ENCODE measurements around the gene RAF1.

Gene RAF1

DNA sequence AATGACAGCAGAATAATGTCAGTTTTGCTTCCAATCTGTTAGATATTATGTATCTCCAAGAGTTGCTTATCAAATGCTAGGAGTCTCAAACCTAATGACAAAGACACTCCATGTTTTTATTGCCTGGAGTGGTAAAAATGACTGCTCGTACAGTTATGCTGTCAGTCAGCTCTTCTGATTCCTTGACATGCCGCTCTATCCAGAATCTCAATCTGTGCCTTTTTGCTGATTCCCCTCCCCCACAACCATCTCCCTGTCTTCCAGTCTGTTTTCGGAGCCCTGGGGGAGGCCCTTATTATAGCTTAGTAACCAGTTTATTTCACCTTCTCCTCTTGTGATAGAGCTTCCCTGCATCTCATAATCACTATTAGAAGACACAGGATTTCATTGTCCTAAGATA, 104.4 kb downstream of the RAF1 start:
- DNase-seq (ENCODE audit: extremely low read depth, insufficient read length): no peak
- Histone ChIP-seq H3K27me3 (replicated peaks; ENCODE audit: control insufficient read depth, insufficient read depth, low read length) (no peaks in the 10 kb centered on the region), H3K36me3 (ENCODE audit: control insufficient read depth, insufficient read depth, low read length) (no peaks in the 10 kb centered on the region), H3K4me3 (replicated peaks; ENCODE audit: low read depth, low read length) (no peak overlapping the region)
- TF ChIP-seq, protein P1, sequence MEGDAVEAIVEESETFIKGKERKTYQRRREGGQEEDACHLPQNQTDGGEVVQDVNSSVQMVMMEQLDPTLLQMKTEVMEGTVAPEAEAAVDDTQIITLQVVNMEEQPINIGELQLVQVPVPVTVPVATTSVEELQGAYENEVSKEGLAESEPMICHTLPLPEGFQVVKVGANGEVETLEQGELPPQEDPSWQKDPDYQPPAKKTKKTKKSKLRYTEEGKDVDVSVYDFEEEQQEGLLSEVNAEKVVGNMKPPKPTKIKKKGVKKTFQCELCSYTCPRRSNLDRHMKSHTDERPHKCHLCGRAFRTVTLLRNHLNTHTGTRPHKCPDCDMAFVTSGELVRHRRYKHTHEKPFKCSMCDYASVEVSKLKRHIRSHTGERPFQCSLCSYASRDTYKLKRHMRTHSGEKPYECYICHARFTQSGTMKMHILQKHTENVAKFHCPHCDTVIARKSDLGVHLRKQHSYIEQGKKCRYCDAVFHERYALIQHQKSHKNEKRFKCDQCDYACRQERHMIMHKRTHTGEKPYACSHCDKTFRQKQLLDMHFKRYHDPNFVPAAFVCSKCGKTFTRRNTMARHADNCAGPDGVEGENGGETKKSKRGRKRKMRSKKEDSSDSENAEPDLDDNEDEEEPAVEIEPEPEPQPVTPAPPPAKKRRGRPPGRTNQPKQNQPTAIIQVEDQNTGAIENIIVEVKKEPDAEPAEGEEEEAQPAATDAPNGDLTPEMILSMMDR (IDR thresholded peaks at IDR 0.05; ENCODE audit: insufficient read depth, low read length, poor library complexity, severe bottlenecking): no peak

DNA sequence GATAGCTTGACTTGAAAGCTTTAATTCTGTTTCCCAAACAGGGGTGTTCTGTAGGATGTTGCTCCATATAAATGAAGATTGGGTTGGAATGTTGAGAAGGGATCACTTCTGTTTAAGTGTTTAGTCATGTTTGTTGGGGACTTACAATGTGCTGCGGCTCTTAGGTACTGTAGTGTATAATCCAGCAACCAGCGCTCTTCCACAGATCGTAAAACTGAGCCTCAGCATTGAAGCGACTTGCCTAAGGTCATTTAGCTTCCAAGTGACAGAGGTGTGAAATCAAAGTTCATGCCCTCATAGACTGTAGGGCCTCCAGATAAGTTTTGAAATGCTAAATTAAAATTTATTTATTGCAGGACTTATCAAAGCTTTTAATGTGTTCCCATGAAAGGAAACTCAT, 105.2 kb downstream of the RAF1 start:
- TF ChIP-seq, protein P1 (IDR thresholded peaks at IDR 0.05; ENCODE audit: insufficient read depth, low read length, poor library complexity, severe bottlenecking): no peak
- H3K4me3 ChIP-seq (replicated peaks; ENCODE audit: low read depth, low read length): peak overlapping the region; percentile 92
- no peaks in the 10 kb centered on the region for H3K27me3 ChIP-seq (replicated peaks; ENCODE audit: control insufficient read depth, insufficient read depth, low read length)
- no peaks in the 10 kb centered on the region for H3K36me3 ChIP-seq (ENCODE audit: control insufficient read depth, insufficient read depth, low read length)
- DNase-seq (ENCODE audit: extremely low read depth, insufficient read length): no peak

DNA sequence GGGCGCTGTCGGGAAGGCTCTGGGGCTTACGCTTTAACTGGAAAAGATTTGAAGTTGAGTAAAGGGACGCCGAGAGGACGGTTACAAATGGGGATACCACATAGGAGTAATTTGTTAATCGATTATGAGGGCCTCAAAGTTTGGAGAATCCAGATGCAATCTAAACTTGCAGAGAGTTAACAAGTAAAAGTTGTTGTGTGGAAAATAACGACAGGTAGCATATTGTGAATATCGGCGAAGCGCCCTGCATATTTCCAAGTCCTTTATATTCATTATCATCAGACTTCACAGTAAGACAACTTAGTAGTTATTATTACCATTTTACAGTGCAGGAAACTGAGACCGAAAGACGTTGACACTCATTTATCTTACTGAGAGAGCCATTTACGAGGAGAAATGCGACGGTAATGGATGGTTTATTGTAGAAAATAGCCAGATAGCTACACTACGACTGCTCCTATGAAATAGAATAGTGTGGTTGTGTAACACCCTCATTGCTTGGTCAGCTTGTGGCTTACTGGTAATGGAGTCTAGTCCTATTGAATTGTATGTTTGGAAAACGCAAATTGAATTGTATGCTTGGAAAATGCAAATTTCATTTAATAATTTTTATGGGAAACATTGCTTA, 106.3 kb downstream of the RAF1 start:
- TF ChIP-seq, protein P1 (IDR thresholded peaks at IDR 0.05; ENCODE audit: insufficient read depth, low read length, poor library complexity, severe bottlenecking): no peak
- Histone ChIP-seq H3K4me3 (replicated peaks; ENCODE audit: low read depth, low read length) (peak overlapping the region; percentile 92), H3K27me3 (replicated peaks; ENCODE audit: control insufficient read depth, insufficient read depth, low read length) (no peaks in the 10 kb centered on the region), H3K36me3 (ENCODE audit: control insufficient read depth, insufficient read depth, low read length) (no peaks in the 10 kb centered on the region)
- DNase-seq (ENCODE audit: extremely low read depth, insufficient read length): no peak

DNA sequence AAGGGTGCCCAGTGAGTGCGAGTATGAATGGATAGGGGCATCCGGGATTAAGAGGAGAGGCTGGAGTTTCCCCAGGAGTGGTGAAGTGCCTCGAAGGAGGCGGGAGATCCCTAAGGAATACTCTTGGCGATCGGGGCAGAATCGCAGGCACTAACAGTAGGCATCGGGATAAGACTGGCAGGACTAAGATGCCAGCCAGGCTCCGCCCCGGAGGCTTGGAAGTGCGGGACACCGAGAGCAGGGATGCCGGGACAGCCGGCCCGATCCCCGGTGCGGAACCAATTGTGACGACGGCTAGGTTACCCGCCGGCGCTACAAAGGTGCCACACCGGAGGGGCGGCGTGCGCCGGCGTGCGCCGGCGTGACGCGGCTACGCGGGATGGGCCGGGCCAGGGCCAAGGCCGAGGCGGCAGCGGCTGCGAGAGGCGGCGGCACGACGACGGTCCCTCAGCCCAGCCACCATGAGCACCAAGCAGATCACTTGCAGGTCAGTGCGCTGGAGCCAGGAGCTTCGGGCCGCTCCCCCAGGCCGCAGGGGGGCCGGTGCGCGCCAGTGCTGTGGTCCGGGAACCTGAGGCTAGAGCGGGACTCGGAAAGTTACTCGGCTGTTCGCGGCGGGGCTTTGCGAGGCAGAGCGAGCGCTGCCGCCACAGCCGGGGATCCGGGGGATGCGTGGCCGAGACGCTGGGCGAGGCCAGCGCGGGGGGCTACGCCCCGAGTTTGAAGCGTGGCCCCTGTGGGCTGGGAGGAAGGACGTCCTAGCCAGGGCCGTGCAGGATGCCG, 107.0 kb downstream of the RAF1 start, which contains the start of gene MKRN2:
Gene MKRN2, plus strand, starts transcription at position 398 of the 783 bp plus-strand sequence. Its CDS starts 64 bp downstream, at position 462.
- TF ChIP-seq, protein P1 (IDR thresholded peaks at IDR 0.05; ENCODE audit: insufficient read depth, low read length, poor library complexity, severe bottlenecking): no peak
- no peaks in the 10 kb centered on the region for H3K36me3 ChIP-seq (ENCODE audit: control insufficient read depth, insufficient read depth, low read length)
- no peaks in the 10 kb centered on the region for H3K27me3 ChIP-seq (replicated peaks; ENCODE audit: control insufficient read depth, insufficient read depth, low read length)
- peak within 1 kb of the TSS; percentile 92 for H3K4me3 ChIP-seq (replicated peaks; ENCODE audit: low read depth, low read length)
- DNase-seq (ENCODE audit: extremely low read depth, insufficient read length): peak; percentile 93

DNA sequence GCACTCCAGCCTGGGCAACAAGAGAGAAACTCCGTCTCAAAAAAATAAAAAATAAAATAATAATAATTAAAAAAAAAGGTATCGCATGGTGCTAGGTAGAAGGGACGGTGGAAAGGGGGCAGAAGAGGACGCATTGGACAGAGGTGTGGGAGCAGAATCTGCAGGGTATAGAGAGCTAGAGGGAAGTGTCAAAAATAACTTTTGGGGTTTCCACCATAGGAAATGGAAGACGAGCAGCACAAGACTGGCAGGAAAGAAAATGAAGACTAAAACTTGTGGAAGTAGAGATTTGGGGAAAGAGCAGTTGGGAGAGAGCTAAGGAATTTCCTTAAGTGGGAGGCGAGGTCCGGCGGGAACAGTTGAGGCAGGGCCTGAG, 107.6 kb downstream of the RAF1 start:
- Histone ChIP-seq H3K4me3 (replicated peaks; ENCODE audit: low read depth, low read length) (peak overlapping the region; percentile 92), H3K36me3 (ENCODE audit: control insufficient read depth, insufficient read depth, low read length) (no peaks in the 10 kb centered on the region), H3K27me3 (replicated peaks; ENCODE audit: control insufficient read depth, insufficient read depth, low read length) (no peaks in the 10 kb centered on the region)
- TF ChIP-seq, protein P1 (IDR thresholded peaks at IDR 0.05; ENCODE audit: insufficient read depth, low read length, poor library complexity, severe bottlenecking): no peak
- no peak for DNase-seq (ENCODE audit: extremely low read depth, insufficient read length)

Data from GM06990 (cell line).